Umbilical cord (tissue), 2 donors: Measurements from ENCODE around the gene TMED3. TPM values are rescaled to one million over a fixed set of nuclear protein-coding genes. Genes with fewer than 3 reads are reported as not detected.

Source experiments
- DNase-seq: peaks from one replicate; pipeline ENCODE4 v3.0.0-alpha.2; 2015; ENCODE audit warnings: low spot score
- total RNA-seq: library from RNA; depleted of rRNA; stranded (reverse); fragments of >200 nt; gene quantifications from one replicate; pipeline ENCODE4 v1.2.3, GENCODE V29; 2014; ENCODE audit warnings: low replicate concordance; ENCODE audit not compliant: insufficient read depth

The TMED3 gene
- total RNA-seq, result 67.4 TPM

DNA sequence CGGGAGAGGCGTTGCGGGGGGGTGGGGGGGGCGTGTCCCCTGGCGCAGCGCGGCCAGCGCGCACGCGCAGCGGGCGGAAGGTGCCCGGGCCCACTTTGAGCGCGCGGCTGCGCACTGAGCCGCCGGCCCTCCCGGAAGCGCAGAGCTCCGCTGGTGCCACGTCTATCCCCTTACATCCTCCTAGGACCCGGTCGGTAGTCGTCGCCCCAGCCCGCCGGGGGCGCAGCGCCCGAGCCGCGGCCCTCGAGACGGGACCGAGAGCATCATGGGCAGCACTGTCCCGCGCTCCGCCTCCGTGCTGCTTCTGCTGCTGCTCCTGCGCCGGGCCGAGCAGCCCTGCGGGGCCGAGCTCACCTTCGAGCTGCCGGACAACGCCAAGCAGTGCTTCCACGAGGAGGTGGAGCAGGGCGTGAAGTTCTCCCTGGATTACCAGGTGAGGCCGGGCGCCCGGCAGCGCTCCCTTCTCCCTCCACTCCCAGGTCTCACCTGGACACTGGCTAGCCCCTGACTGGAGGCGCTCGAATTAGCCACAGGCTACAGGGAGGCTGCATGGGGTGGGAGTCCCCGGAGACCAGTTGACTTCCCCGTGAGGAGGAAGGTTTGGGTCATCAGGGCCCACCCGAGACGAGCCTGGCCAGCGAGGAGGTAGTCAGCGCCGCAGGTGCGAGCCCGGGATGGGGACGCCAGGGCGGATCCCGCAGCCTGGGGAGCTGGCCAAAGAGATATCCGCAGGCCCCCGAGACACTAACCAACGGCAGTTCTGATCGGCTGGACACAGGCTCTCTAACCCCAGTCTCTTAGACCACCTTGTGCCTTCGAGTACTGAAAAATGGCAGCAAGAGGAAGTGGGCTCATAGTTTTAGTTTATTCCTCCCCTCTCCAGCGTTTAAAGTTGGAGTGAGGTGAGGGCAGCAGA, at the start of gene TMED3:
Gene TMED3 (plus strand): TSS at position 128 of the 916 bp plus-strand sequence. CDS start 138 bp downstream, at position 266.
- peak; percentile 89 for DNase-seq

DNA sequence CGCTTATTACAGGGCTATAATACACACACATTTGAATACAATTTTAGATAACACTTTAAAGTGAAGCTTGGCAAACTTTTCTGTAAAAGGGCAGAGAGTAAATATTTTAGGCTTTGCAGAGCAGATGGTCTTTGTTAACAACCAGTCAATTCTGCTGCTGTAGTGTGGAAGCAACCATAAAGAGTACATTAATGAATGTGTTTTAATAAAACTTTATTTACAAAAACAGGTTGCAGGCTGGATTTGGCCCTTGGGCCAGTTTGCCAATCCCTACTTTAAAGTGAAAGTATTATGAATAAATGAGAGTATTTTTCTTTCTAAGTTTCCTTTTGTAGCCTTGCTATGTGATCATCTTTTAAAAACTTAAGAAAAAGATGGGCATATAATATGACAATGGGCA, 49.1 kb upstream of the TMED3 start:
- DNase-seq, result no peak

- no peak for DNase-seq
Observed at GRCh38 chr15:79265167-79265566, 45.7 kb upstream of the TMED3 start.

DNA sequence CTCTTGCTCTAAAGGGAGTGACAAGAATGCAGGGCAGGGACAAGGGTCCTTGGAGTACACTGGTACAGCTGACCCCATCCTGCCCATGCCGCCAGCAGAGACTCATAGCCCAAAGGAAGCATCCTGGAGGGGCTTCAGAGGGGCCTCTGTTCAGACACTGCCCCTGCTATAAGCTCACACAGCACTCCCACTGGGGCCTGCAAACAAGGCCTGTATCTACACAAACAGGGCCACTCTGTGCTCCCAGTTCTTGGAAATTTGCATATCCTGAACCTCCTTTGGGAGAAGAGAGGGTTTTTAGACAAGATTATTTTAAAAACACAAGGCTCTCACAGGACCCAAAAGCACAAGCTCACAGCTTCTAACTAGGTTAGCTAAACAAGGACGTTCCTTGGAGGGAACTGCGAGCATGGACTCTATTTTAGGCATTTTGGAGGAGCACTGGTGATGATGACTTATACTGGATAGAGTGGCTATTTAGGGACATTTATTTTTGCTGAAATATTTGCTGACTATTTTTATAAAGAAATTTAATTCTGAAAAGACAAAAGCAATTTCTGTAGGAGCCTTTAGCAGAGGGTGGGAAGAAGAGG, 44.8 kb upstream of the TMED3 start:
- DNase-seq, result no peak

DNA sequence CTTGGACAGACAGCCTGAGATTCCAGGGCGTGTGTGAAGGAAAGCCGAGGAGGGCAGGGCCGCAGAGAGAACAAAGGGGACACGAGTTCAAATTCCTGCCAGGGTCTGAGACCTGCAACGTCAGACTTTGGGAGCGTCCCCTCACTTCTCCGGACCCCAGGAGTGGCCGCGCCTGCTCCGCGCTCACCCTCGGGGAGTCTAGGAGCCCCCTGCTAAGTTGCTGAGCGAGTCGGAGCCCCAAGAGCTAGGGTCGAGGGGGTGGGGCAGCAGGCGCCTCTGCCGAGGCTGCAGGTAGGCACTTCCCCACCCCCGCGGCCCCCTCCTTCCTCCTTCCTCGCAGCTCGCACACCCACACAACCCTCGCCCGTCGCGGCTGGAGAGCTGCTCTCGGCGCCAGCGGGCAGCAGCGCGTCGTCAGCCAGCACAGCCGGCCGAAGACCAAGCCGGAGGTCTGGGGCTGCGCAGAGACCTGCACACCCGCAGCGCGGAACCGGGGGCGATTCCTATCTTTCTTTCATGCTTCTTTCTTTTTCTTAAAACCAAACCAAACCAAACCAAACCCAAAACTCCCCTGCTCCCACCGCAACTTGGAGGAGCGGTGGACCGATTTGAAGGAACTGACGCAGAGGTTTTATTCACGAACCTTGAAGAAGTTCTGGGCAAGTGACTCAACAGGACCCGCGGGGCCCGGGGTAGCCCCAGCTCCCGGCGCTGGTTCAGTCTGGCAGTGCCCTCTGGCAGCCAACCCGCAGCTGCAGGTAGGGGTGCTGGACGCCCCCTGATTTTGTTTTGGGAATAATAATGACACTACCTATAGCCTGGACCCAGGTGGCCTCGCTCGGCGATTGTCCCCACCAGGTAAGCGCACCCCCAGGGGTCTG, 28.3 kb upstream of the TMED3 start, which contains the start of gene ANKRD34C:
Gene ANKRD34C (plus strand): TSS at position 352 of the 881 bp plus-strand sequence. CDS start 10,563 bp downstream, outside the sequence.
- no peak for DNase-seq

DNA sequence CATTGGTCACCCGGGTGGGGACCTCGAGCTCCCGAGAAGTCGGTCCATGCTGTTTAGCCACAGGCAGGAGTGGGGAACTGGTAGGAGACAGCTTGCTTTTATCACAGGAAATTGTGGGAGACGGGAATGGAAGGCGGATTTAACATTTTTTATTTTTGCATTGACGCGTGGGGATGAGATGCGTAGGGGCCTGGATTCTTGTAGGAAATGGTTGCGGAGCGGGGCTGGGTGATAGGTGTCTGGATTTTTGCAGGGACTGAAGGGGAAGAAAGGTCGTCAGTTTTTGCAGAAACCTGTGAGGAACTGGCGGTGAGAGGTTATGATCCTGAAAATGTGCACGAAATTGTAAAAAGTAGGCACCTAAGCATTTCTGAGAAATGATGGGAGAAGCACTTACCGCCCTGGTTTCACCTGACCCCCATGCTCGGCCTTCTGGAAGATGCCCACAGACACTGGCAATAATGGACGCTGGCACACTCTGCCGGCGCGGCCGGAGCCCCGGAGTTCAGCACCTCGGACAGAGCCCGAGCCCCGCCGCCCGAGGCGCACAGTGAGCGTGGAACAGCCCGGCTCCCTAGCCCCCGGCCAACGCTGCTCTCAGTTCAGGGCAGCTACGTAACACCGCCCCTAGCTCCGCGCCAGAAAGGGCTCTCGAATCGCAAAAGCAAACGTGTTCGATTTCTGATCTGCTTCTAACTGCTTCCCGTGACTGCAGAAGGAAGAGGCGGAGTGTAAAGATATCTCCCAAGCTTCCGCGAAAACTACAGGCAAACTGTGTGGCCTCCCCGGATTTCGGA, 27.5 kb upstream of the TMED3 start:
- peak; percentile 36 for DNase-seq

DNA sequence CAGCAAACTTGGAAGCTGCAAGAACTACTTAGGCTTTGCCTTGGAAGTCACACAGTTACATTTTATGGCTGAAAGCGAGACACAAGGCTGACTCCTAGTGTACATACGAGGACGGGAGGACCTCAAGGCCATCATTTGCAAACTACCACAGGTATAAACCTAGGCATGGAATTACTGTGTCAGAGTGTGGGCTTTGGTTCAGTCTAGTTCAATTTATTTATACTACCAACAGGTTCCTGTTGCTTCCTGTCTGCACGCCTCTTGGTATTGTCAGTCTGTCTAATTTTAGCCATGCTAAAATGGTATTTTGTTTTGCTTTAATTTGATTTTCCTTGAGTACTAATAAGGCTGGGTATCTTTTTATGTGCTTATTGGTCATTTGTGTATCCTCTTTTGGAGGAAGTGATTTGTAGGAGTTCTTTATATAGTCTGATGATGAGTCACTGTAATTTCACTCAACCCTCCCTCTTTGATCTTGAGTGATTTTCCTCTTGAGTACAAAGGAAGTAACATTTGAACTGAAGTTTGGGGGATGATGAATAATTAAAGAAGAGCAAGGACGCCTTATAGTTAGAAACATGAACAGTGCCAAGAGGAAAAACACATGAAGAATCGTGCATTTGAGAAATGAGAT, 20.2 kb upstream of the TMED3 start:
- no peak for DNase-seq

GRCh38 chr15:79292011-79292410, 18.9 kb upstream of the TMED3 start:
- DNase-seq, result no peak

- no peak for DNase-seq
Observed at GRCh38 chr15:79294075-79294474, 16.8 kb upstream of the TMED3 start.

DNA sequence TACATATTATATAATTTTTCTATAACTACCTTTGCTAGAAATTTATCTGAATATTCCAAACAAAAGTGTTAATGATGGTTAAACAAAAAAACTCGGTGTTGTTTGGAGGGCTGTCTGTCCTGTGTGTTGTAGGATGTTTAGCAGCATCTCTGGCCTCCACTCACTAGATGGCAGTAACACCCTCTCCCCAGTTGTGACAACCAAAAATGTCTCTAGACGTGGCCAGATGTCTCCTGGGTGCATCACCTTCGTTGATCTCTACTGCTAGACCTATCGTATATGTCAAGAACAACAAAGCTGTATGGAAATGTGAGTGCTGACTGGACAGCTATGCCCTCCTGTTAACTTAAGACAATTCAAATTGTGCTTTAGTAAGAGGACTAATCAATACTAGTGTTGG, 14.3 kb upstream of the TMED3 start:
- DNase-seq, result no peak

DNA sequence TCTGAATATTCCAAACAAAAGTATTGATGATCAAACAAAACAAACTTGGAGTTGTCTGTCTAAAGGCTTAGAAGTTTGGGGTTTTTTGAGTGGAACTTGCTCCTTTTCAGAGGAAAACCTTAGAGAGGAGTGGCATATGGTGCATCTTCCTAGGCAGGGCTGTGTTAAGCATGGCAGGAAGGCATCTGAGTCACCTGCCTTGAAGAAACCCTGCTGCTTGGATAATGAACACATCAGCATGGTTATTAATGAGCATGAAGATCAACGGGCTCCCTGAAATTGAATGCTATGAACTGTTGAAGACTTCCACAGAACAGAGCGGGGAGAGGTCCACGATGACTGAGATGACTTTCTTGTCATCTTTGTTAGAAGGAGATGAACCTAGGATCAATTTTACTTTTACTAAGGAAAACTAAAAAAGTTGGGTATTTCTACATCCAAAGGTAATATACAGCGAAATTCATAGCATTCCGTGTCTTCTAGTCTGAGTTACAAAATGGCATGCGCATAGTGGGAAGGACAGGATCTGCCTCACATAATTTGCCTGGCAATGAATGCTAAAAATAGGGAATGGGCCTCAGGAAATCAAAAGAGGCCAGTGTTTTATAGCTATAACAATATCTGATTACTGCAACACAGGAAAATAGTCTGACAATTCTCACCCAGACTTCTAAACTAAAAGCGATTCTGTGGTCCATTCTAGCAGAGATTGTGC, 11.6 kb upstream of the TMED3 start:
- no peak for DNase-seq

GRCh38 chr15:79299841-79300235, 11.1 kb upstream of the TMED3 start:
- DNase-seq, result no peak

GRCh38 chr15:79307251-79307650, 3.7 kb upstream of the TMED3 start:
- no peak for DNase-seq

GRCh38 chr15:79308874-79309273, 2.0 kb upstream of the TMED3 start:
- DNase-seq, result no peak

DNA sequence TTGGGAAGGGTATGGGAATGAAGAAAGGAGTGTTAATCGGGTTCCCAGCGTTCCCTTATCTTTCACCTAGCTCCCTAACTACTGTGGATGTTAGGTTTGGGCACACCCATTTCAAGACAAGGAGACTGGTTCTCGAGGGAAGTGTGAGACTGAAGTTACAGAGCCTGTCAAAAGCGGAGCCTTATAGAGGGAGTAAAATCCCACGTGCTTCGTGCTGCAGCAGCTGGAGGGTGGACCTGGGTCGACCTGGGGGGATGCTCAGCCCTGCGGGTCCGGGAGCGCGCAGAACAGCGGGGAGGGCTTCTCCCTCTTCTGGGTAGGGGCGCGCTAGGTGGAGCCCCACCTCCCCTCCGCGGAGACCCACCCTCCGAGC, 314 bp upstream of the TMED3 start:
- no peak for DNase-seq

DNA sequence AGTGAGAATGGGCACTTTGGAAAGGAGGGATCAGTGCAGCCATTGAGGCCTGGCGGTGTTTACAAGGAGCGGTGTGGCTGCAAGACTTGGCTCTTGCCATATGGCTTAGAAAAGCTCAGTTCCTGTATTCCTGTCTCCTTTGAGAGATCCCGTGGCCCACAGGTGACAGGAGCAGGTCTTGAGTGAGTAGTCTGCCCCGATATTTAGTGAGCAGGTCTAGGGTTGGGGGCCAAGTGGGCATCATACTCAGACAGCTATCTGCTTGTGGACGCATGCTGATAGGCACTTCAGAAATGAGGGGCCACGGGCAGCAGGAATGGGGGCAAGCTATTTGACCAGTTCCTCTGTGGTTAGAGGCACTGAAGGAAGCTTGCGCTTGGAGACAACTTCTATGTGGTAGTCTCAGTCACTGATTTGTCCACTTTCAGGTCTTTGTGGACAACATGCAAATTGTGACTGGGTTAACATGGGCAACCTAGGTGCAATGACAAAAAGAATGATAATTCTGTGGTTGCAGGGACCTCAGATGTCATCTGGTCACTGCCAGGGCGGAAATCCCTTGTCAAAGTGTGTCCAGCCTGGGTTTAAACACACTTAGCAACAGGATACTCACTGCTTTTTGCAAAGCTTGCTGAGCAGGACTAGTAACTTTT, 1.1 kb downstream of the TMED3 start:
- no peak for DNase-seq

DNA sequence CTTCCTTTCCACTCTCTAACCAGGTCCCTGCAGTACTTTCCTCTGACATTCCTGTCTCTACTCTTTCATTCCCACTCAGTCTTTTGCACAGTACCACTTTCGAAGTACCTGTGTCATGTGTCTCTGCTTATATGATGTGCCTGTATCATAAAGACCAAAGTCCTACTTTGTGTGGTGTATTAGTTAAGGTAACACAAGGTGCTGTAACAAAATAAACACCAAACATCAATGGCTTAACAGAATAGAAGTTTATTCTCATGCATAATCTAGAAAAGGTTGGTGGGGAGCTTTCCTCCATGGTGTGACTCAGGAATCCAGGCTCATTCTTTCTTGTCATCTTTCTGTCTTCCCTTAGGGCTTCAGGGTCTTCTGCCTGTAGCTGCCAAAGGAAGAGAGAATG, 3.3 kb downstream of the TMED3 start:
- no peak for DNase-seq

GRCh38 chr15:79314811-79315210, 3.9 kb downstream of the TMED3 start:
- peak; percentile 44 for DNase-seq

DNA sequence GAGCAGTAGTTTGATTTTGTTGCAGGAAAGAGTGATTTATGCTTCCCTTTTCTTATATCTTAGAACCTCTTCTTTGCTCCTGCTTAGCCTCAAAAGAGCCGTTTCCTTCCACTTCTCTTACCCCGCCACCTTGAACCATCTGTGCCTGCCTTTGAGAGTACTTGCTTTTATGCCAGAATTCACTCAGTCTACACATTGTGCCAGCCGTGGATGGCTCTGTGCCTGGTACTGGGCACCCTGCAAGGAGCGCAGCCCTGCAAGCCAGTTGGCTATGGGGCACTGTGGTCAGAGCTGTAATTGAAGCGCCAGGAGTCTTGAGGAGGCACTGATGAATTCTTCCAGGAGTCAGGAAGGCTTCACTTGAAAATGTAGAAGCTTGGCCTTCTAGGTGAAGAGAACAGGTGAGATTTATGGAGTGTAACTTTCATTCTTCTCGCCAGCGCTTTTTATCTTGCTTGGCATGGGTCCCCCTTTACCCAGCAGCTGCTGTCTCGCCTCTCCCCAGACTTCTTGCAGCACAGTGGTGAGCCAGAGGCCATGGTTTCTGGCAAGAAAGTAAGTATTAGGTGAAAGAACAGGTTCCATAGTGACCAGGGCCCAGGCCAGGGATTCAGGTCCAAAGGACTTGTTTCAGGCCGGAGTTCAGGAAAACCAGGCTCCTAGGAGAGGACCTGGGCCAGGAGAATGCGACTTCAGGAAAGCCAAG, 4.9 kb downstream of the TMED3 start:
- no peak for DNase-seq
